HG03575 (cell line): ENCODE data around the gene VAT1.
"Not testable (repeated sequence)": the region's sequence is repeated elsewhere in the genome, so short reads cannot be mapped to it uniquely, and the experiment has no call there.

Experiments
- ATAC-seq: cut with Tn5 transposase; IDR thresholded peaks from one replicate; pipeline ENCODE4 v1.9.1; 2021; ENCODE audit not compliant: unreplicated experiment, insufficient number of reproducible peaks, low FRiP score; ENCODE audit errors: extremely low read depth

VAT1 gene

GRCh38 chr17:43013296-43013695 lies 8.9 kb downstream of the VAT1 start:
- ATAC-seq = no peak

- no peak for ATAC-seq
These were observed 10.3 kb downstream of the VAT1 start for GRCh38 chr17:43011728-43012472.

- ATAC-seq = no peak
These were observed 11.4 kb downstream of the VAT1 start for GRCh38 chr17:43010667-43011308.

- no peak for ATAC-seq
These were observed 15.3 kb downstream of the VAT1 start, which contains the start of gene IFI35 for GRCh38 chr17:43006639-43007551. IFI35 (plus strand) TSS chr17:43006784; CDS start chr17:43006948, 164 bp downstream.

GRCh38 chr17:43003542-43004172 lies 18.5 kb downstream of the VAT1 start:
- no peak for ATAC-seq

- ATAC-seq = not testable (repeated sequence)
These were observed 21.3 kb downstream of the VAT1 start for GRCh38 chr17:43000894-43001293.

- ATAC-seq = no peak
These were observed 23.1 kb downstream of the VAT1 start for GRCh38 chr17:42999003-42999525.

- peak; percentile 57 for ATAC-seq
These were observed 23.9 kb downstream of the VAT1 start, which contains the start of gene RPL27 for GRCh38 chr17:42997984-42998938. RPL27 (plus strand) TSS chr17:42998419; CDS start chr17:42998751, 332 bp downstream.

GRCh38 chr17:42997390-42997983 lies 24.7 kb downstream of the VAT1 start:
- no peak for ATAC-seq

- ATAC-seq = not testable (repeated sequence)
These were observed 28.3 kb downstream of the VAT1 start for GRCh38 chr17:42993913-42994312.

- no peak for ATAC-seq
These were observed 29.3 kb downstream of the VAT1 start for GRCh38 chr17:42992872-42993271.

GRCh38 chr17:42991471-42991870 lies 30.7 kb downstream of the VAT1 start:
- no peak for ATAC-seq

- no peak for ATAC-seq
These were observed 32.2 kb downstream of the VAT1 start for GRCh38 chr17:42989726-42990652.

GRCh38 chr17:42989141-42989540 lies 33.0 kb downstream of the VAT1 start:
- ATAC-seq = no peak

GRCh38 chr17:42985225-42985624 lies 37.0 kb downstream of the VAT1 start:
- ATAC-seq = no peak

- no peak for ATAC-seq
These were observed 39.9 kb downstream of the VAT1 start for GRCh38 chr17:42982266-42982665.
